LNCaP clone FGC (cell line): Measurements from ENCODE around the gene SPTBN1.

ENCODE experiments used
- DNase-seq: peaks from one replicate; pipeline ENCODE4 v3.0.0-alpha.2; 2011; ENCODE audit warnings: low read depth
- H3K4me3 ChIP-seq: 2 replicates; pipeline ENCODE4 v1.5.1; 2011; ENCODE audit warnings: mild to moderate bottlenecking, low read depth, low read length, control low read depth
- TF ChIP-seq, protein P1 (sequence below): IDR thresholded peaks from 2 replicates; pipeline ENCODE4 v1.5.1; 2012; ENCODE audit warnings: mild to moderate bottlenecking; ENCODE audit not compliant: control insufficient read depth, insufficient read depth; ENCODE audit errors: extremely low read depth

Gene SPTBN1

DNA sequence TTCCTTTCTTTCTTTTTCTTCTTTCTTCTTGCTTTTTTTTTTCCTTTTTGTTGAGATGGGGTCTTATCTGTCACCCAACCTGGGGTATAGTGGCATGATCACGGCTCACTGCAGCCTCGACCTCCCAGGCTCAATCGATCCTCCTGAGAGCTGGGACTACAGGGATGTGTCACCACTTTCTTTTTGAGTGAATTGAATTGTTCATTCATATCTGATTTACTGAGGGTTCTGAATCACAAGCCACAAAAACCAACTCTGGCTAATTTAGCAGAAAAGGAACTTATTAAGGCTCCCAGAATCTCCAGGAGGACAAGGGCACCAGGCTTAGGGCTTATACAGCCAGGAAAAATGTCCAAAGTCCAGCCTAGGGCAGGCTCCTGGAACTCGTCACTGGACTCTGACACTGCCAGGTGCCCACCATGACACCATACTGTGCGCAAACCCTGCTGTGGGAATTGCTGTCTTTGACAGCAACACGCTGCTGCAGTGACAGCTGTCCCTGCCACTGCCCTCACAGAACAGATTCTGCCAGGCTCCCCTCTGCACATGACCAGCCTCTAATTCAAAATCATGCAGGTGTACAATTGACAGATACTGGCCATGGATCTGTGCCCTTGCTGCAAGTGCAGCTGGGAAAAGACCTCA is 224.4 kb downstream of the SPTBN1 start:
- H3K4me3 ChIP-seq: no peak overlapping the region
- TF ChIP-seq, protein P1, sequence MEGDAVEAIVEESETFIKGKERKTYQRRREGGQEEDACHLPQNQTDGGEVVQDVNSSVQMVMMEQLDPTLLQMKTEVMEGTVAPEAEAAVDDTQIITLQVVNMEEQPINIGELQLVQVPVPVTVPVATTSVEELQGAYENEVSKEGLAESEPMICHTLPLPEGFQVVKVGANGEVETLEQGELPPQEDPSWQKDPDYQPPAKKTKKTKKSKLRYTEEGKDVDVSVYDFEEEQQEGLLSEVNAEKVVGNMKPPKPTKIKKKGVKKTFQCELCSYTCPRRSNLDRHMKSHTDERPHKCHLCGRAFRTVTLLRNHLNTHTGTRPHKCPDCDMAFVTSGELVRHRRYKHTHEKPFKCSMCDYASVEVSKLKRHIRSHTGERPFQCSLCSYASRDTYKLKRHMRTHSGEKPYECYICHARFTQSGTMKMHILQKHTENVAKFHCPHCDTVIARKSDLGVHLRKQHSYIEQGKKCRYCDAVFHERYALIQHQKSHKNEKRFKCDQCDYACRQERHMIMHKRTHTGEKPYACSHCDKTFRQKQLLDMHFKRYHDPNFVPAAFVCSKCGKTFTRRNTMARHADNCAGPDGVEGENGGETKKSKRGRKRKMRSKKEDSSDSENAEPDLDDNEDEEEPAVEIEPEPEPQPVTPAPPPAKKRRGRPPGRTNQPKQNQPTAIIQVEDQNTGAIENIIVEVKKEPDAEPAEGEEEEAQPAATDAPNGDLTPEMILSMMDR: no peak
- DNase-seq: no peak

DNA sequence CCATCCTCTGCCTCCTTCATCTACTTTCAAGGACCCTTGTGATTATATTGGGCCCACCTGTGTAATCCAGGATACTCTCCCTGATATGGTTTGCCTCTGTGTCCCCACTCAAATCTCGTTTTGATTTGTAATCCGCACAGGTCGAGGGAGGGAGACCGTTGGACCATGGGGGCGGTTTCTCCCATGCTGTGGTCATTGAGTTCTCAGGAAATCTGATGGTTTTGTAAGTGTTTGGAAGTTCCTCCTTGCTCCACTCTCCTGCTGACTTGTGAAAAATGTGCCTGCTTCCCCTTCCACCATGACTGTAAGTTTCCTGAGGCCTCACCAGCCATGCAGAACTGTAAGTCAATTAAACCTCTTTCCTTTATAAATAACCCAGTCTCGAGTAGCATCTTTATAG is 225.3 kb downstream of the SPTBN1 start:
- DNase-seq: no peak
- TF ChIP-seq, protein P1: no peak

DNA sequence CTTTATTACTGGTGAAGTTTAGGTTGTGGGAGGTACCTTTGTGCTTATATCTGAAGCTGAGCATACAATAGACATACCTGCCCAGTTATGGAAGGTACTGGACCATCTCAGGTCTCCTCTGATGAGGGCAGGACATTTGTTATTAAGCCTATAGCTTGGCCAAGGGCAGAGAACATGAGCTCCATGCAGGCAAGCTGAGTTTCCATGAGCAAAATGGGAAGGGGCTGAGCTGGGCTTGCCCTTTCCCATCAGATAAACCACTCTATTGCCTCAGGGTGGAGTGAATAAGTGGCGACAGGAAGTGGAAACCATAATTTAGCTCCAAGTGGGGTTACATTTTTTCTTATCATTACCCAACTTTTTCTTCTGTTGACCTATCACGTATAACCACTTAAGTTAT is 227.5 kb downstream of the SPTBN1 start:
- DNase-seq: no peak
- no peak overlapping the region for H3K4me3 ChIP-seq
- TF ChIP-seq, protein P1: no peak

More for the DNA sequence above, 225.3 kb downstream of the SPTBN1 start:
- H3K4me3 ChIP-seq: no peak overlapping the region

DNA sequence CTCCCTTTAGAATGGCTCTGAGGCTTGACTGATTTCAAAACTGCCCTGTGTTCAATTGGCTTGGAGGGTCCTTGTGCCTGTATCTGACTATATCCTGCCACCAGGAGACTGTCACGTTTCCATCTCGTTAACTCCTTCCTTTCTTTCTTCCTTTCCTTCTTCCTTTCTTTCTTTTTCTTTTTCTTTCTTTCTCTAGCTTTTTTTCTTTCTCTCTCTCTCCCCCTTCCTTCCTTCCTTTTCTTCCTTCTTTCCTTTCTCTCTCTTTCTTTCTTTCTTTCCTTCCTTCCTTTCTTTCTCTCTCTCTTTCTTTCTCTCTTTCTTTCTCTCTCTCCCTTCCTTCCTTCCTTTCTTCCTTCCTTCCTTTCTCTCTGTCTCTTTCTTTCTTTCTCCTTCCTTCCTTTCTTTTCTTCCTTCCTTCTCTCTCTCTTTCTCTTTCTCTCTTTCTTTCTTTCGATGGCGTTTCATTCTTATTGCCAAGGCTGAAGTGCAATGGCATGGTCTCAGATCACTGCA is 229.2 kb downstream of the SPTBN1 start:
- H3K4me3 ChIP-seq: no peak overlapping the region
- TF ChIP-seq, protein P1: no peak
- no peak for DNase-seq

DNA sequence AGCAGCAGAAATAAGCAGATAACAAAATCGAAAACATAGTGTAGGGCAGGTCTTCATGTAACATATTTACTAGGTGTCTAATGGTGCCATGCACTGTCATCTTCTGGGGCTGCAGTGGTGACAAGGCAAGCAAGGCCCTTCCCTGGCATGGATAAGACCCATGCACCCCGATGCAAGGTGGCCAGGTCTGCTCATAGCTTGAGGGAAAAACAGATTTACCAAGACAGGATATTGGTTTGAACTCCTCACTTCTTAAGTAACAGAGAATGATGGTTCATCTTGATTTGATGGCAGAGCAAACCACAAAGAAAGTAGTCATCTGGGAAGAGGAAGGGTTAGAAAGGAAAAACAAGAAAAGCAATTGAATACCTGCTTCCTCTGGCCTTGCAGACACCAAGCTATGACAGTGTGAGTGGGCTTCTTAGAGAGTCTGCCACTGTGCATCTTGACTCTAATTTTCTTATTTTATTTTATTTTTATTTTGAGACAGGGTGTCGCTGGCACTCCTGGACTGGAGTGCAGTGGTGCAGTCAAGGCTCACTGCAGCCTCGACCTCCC is 231.5 kb downstream of the SPTBN1 start:
- H3K4me3 ChIP-seq: no peak overlapping the region
- no peak for DNase-seq
- TF ChIP-seq, protein P1: no peak

DNA sequence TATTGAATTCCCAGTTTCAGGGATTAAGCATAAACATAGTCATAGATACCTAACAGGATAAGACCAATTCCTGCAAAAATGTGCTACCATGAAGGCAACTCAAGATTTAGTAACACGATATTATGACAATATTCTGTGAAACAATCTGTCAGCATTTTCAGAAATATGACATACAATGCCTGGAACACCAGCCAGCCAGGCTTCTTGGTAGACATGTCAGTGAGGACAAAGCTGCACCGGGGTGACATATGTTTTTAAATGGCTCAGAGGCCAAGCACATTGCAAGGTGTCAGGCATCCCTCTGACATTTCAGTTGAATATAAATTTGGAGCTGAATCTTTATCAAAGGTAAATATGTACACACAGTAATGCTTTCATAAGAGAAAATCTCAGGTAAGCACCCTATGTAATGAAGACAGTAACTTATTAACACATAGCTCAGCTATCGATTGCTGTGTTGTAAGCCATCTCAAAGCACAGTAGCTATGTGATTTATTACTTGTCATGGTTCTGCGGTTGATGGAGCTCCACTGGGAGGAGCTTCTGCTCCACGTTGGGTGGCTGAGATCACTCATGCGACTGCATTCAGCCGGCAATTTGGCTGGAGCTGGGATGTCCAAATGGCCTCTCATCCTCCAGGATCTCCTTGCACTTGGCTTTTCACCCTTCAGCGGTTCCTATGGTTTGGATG is 235.5 kb downstream of the SPTBN1 start:
- no peak overlapping the region for H3K4me3 ChIP-seq
- DNase-seq: no peak
- TF ChIP-seq, protein P1: no peak

DNA sequence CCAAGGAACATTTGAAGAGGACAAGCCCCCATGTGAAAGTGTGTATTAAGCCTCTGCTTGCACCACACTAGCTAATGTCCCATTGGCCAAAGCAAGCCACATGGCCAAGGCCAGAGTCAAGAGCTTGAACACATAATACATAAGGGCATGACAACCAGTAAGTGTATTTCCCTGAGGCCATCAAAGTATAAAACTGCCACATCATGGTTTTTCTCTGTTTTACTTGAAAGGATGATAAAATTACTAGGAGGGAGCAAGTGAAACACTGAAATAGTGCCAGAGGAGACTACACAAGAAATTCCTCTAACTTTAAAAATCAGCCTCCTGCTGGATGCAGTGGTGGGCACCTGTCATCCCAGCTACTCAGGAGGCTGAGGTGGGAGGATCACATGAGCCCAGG is 236.4 kb downstream of the SPTBN1 start:
- no peak for DNase-seq
- TF ChIP-seq, protein P1: no peak
- no peak overlapping the region for H3K4me3 ChIP-seq
